Measurements from ENCODE around the gene SNAI3.
A peak's percentile ranks its signal among the peaks of the same experiment; 100 is the strongest.

The SNAI3 gene

DNA sequence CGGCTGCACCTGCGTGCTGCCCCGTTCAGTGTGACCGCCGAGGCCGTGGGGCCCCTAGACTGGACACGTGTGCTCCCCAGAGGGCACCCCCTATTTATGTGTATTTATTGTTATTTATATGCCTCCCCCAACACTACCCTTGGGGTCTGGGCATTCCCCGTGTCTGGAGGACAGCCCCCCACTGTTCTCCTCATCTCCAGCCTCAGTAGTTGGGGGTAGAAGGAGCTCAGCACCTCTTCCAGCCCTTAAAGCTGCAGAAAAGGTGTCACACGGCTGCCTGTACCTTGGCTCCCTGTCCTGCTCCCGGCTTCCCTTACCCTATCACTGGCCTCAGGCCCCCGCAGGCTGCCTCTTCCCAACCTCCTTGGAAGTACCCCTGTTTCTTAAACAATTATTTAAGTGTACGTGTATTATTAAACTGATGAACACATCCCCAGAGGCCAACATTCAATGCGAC is 46.2 kb downstream of the SNAI3 start:
- no peaks in the 10 kb centered on the region for H3K79me2 ChIP-seq (ENCODE audit: control insufficient read depth, low read length)
- peaks cover 35% of the 10 kb centered on the region for H3K27me3 ChIP-seq (ENCODE audit: control insufficient read depth, low read length)
- H3K4me3 ChIP-seq (ENCODE audit: low read length), result 0 out of 2 replicates have a peak overlapping the region, but pooled peaks have one; percentile 14
- no peak for TF ChIP-seq CTCF (IDR thresholded peaks at IDR 0.05; ENCODE audit: low read depth, low read length, poor library complexity, severe bottlenecking)
- TF ChIP-seq EZH2phosphoT487 (IDR thresholded peaks at IDR 0.05; ENCODE audit: borderline replicate concordance, low read length), result peak; percentile 24; the same call in 1 of the 2 replicates
- peaks cover 20% of the 10 kb centered on the region for H3K36me3 ChIP-seq (ENCODE audit: control insufficient read depth, low read length)
- peaks cover 59% of the 10 kb centered on the region for H3K4me1 ChIP-seq (ENCODE audit: control insufficient read depth, low read length)
- peak overlapping the region; percentile 50 for H3K4me2 ChIP-seq (ENCODE audit: low read length)
- peak overlapping the region; percentile 25 for H3K27ac ChIP-seq (ENCODE audit: low read depth, low read length)
- H3F3A ChIP-seq (ENCODE audit: control insufficient read depth, insufficient read depth), result peaks cover 14% of the 10 kb centered on the region
- no peaks in the 10 kb centered on the region for H3K9me2 ChIP-seq (replicated peaks; ENCODE audit: control insufficient read depth, low read length)
- peaks cover 8% of the 10 kb centered on the region; the same call in 1 of the 2 replicates for H4K20me1 ChIP-seq (ENCODE audit: control insufficient read depth, insufficient read depth, low read depth, low read length)
- 0 out of 2 replicates have a peak, but pooled peaks cover 3% of the 10 kb centered on the region for H3K9me3 ChIP-seq (ENCODE audit: control insufficient read depth, insufficient read depth, low read length)

DNA sequence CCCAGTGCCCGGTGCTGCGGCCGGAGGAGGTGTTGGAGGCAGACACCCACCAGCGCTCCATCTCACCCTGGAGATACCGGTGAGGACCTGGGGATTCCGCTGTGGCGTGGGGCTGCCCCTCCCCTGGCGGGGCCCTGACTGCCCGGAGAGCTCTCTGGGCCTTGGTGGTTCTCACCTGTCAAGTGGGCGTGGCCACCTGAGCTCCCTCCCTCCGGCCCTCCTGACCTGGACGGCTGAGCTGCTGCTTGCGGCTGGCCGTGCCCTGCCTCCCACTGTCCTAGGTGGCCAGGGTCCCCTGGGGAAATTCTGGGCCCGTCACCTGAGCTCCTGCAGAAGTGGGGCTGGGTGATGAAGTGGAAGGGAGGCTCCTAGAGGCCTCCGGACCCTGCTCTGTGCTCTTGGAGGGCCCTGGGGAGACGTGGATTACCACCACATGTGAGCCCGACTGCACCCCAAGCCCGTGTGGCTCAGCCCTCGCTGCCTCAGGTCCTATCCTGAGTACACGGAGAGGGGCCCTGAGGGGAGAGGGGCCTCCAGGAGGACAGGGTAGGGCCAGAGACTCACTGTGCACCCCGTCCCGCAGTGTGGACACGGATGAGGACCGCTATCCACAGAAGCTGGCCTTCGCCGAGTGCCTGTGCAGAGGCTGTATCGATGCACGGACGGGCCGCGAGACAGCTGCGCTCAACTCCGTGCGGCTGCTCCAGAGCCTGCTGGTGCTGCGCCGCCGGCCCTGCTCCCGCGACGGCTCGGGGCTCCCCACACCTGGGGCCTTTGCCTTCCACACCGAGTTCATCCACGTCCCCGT is 46.9 kb downstream of the SNAI3 start:
- Histone ChIP-seq H3K4me3 (ENCODE audit: low read length) (0 out of 2 replicates have a peak overlapping the region, but pooled peaks have one; percentile 14), H3K4me1 (ENCODE audit: control insufficient read depth, low read length) (peaks cover 65% of the 10 kb centered on the region), H3K27ac (ENCODE audit: low read depth, low read length) (peak overlapping the region; percentile 25), H3K9me3 (ENCODE audit: control insufficient read depth, insufficient read depth, low read length) (0 out of 2 replicates have a peak, but pooled peaks cover 3% of the 10 kb centered on the region), H3K4me2 (ENCODE audit: low read length) (peak overlapping the region; percentile 50), H3K9me2 (replicated peaks; ENCODE audit: control insufficient read depth, low read length) (no peaks in the 10 kb centered on the region), H4K20me1 (ENCODE audit: control insufficient read depth, insufficient read depth, low read depth, low read length) (peaks cover 8% of the 10 kb centered on the region; the same call in 1 of the 2 replicates), H3K79me2 (ENCODE audit: control insufficient read depth, low read length) (no peaks in the 10 kb centered on the region), H3F3A (ENCODE audit: control insufficient read depth, insufficient read depth) (peaks cover 14% of the 10 kb centered on the region), H3K27me3 (ENCODE audit: control insufficient read depth, low read length) (peaks cover 35% of the 10 kb centered on the region), H3K36me3 (ENCODE audit: control insufficient read depth, low read length) (peaks cover 17% of the 10 kb centered on the region)
- no peak for TF ChIP-seq EZH2phosphoT487 (IDR thresholded peaks at IDR 0.05; ENCODE audit: borderline replicate concordance, low read length)
- TF ChIP-seq CTCF (IDR thresholded peaks at IDR 0.05; ENCODE audit: low read depth, low read length, poor library complexity, severe bottlenecking), result no peak

- Histone ChIP-seq H3K4me2 (ENCODE audit: low read length) (peak within 1 kb of the TSS; percentile 50), H3K79me2 (ENCODE audit: control insufficient read depth, low read length) (no peaks in the 10 kb centered on the region), H4K20me1 (ENCODE audit: control insufficient read depth, insufficient read depth, low read depth, low read length) (peaks cover 8% of the 10 kb centered on the region; the same call in 1 of the 2 replicates), H3K27ac (ENCODE audit: low read depth, low read length) (no peak within 1 kb of the TSS), H3K36me3 (ENCODE audit: control insufficient read depth, low read length) (peaks cover 10% of the 10 kb centered on the region), H3F3A (ENCODE audit: control insufficient read depth, insufficient read depth) (peaks cover 14% of the 10 kb centered on the region), H3K9me3 (ENCODE audit: control insufficient read depth, insufficient read depth, low read length) (0 out of 2 replicates have a peak, but pooled peaks cover 3% of the 10 kb centered on the region), H3K27me3 (ENCODE audit: control insufficient read depth, low read length) (peaks cover 35% of the 10 kb centered on the region), H3K4me3 (ENCODE audit: low read length) (peak within 1 kb of the TSS; percentile 2; the same call in 1 of the 2 replicates), H3K9me2 (replicated peaks; ENCODE audit: control insufficient read depth, low read length) (no peaks in the 10 kb centered on the region), H3K4me1 (ENCODE audit: control insufficient read depth, low read length) (peaks cover 74% of the 10 kb centered on the region)
- no peak for TF ChIP-seq EZH2phosphoT487 (IDR thresholded peaks at IDR 0.05; ENCODE audit: borderline replicate concordance, low read length)
- no peak for TF ChIP-seq CTCF (IDR thresholded peaks at IDR 0.05; ENCODE audit: low read depth, low read length, poor library complexity, severe bottlenecking)
These were observed 47.7 kb downstream of the SNAI3 start, which contains the start of gene IL17C for GRCh38 chr16:88638323-88639230. Gene IL17C, plus strand, starts transcription at chr16:88638572. Its CDS starts 70 bp downstream, at chr16:88638642.

Data from DOHH2 (cell line).